Colonic mucosa (tissue), 4 donors: ENCODE results near the gene MTURN. TPM values are rescaled to one million over a fixed set of nuclear protein-coding genes. Genes with fewer than 3 reads are reported as not detected.
A peak's percentile ranks its signal among the peaks of the same experiment; 100 is the strongest.

Experiments used
- DNase-seq: peaks from one replicate; pipeline ENCODE4 v3.0.0-alpha.2; 2020
- H3K27ac ChIP-seq: fragments of 200-600 bp; one replicate; pipeline ENCODE4 v1.8.0; 2021
- H3K27me3 ChIP-seq: fragments of 200-600 bp; one replicate; pipeline ENCODE4 v1.8.0; 2021
- H3K36me3 ChIP-seq: fragments of 200-600 bp; one replicate; pipeline ENCODE4 v1.8.0; 2021
- H3K4me1 ChIP-seq: fragments of 200-600 bp; one replicate; pipeline ENCODE4 v1.8.0; 2021; ENCODE audit warnings: mild to moderate bottlenecking
- H3K4me3 ChIP-seq: fragments of 200-600 bp; one replicate; pipeline ENCODE4 v1.8.0; 2021
- H3K9ac ChIP-seq, 2 donors: one replicate each; pipeline ENCODE4 v1.7.0; 2013; ENCODE audit warnings: control low read depth in 2 of 2, low read depth in 2 of 2, low read length in 2 of 2
- H3K9me3 ChIP-seq: fragments of 200-600 bp; one replicate; pipeline ENCODE4 v1.8.0; 2021
- intact Hi-C: fragments of 100-400 bp; cut with DNase I; formaldehyde crosslinking; loops from one replicate; pipeline ENCODE4 v1.14.1; 2022
- total RNA-seq, 2 donors: library from RNA; stranded (reverse); fragmentation: NEBNext Ultra II Directional in 1 of 2; extraction: Animal tissue kit (Norgen Biotek cat#: 25700) in 1 of 2; gene quantifications; one replicate each; pipeline ENCODE4 v1.2.1, GENCODE V29; 2021
- TF ChIP-seq, protein P1 (sequence below): fragments of 200-600 bp; IDR thresholded peaks from one replicate; pipeline ENCODE4 v1.8.0; 2022; ENCODE audit warnings: antibody characterized with exemption, mild to moderate bottlenecking
- donor health status: healthy.
- donor health status: DM: no; HTN: no; CAD: no.
- donor health status: DM: no; HTN: no; CAD: no.

The MTURN gene
- total RNA-seq, result 10 to 100 TPM in 1 of 2 donors, 1 to 10 TPM in 1; 8.0 to 10.8 TPM

- Histone ChIP-seq H3K27ac (peak within 1 kb of the TSS; percentile 64), H3K27me3 (no peaks in the 10 kb centered on the region), H3K9me3 (no peaks in the 10 kb centered on the region), H3K36me3 (no peaks in the 10 kb centered on the region), H3K4me3 (peak within 1 kb of the TSS; percentile 85), H3K9ac (peak within 1 kb of the TSS; percentile 84 to 91), H3K4me1 (no peaks in the 10 kb centered on the region)
- DNase-seq, result peak; percentile 88
- intact Hi-C loops, result no loop called here
- TF ChIP-seq, protein P1, sequence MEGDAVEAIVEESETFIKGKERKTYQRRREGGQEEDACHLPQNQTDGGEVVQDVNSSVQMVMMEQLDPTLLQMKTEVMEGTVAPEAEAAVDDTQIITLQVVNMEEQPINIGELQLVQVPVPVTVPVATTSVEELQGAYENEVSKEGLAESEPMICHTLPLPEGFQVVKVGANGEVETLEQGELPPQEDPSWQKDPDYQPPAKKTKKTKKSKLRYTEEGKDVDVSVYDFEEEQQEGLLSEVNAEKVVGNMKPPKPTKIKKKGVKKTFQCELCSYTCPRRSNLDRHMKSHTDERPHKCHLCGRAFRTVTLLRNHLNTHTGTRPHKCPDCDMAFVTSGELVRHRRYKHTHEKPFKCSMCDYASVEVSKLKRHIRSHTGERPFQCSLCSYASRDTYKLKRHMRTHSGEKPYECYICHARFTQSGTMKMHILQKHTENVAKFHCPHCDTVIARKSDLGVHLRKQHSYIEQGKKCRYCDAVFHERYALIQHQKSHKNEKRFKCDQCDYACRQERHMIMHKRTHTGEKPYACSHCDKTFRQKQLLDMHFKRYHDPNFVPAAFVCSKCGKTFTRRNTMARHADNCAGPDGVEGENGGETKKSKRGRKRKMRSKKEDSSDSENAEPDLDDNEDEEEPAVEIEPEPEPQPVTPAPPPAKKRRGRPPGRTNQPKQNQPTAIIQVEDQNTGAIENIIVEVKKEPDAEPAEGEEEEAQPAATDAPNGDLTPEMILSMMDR, result no peak
Measured at GRCh38 chr7:30134611-30135300, at the start of gene MTURN. TSS of gene MTURN (plus strand) at chr7:30134986. CDS start at chr7:30135137, 151 bp downstream.

GRCh38 chr7:30086529-30086928 is 48.3 kb upstream of the MTURN start:
- H3K36me3 ChIP-seq, result no peaks in the 10 kb centered on the region

GRCh38 chr7:30087371-30087770 is 47.4 kb upstream of the MTURN start:
- intact Hi-C loops, result no loop called here
- Histone ChIP-seq H3K4me1 (no peaks in the 10 kb centered on the region), H3K4me3 (no peak overlapping the region), H3K9ac (no peak overlapping the region), H3K9me3 (no peaks in the 10 kb centered on the region), H3K36me3 (no peaks in the 10 kb centered on the region), H3K27ac (no peak overlapping the region), H3K27me3 (no peaks in the 10 kb centered on the region)
- no peak for DNase-seq
- TF ChIP-seq, protein P1, result no peak

More at GRCh38 chr7:30086529-30086928, 48.3 kb upstream of the MTURN start:
- TF ChIP-seq, protein P1, result no peak
- intact Hi-C loops, result no loop called here
- H3K9ac ChIP-seq, result no peak overlapping the region
- H3K4me3 ChIP-seq, result no peak overlapping the region
- H3K4me1 ChIP-seq, result no peaks in the 10 kb centered on the region
- no peak for DNase-seq
- no peaks in the 10 kb centered on the region for H3K27me3 ChIP-seq
- no peaks in the 10 kb centered on the region for H3K9me3 ChIP-seq
- H3K27ac ChIP-seq, result no peak overlapping the region

DNA sequence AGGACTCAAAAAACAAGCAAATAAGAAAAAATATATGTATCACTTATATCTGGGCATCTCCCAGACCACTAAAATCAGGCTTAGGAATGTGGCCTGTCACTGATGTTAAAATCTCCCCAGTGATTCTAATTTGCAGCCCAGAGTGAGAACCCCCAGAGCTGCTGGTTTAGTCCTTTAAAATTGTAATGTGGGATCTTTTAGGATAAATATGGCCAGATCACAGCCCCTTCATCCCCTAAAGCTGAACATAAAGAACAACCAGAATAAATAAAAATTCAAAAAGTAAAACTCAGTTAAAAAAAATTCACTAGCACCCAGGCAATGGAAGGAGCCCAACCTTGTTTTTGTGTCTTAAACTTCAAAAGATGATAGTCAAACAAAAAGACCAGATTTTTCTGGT is 46.4 kb upstream of the MTURN start:
- Histone ChIP-seq H3K9ac (no peak overlapping the region), H3K4me1 (no peaks in the 10 kb centered on the region), H3K27me3 (no peaks in the 10 kb centered on the region), H3K27ac (no peak overlapping the region), H3K9me3 (no peaks in the 10 kb centered on the region), H3K4me3 (no peak overlapping the region), H3K36me3 (no peaks in the 10 kb centered on the region)
- DNase-seq, result no peak
- TF ChIP-seq, protein P1, result no peak
- intact Hi-C loops, result no loop called here

- intact Hi-C loops, result no loop called here
- Histone ChIP-seq H3K27me3 (no peaks in the 10 kb centered on the region), H3K4me3 (no peak overlapping the region), H3K36me3 (no peaks in the 10 kb centered on the region), H3K9me3 (no peaks in the 10 kb centered on the region), H3K4me1 (no peaks in the 10 kb centered on the region), H3K27ac (no peak overlapping the region), H3K9ac (no peak overlapping the region)
- TF ChIP-seq, protein P1, result no peak
- no peak for DNase-seq
Measured at GRCh38 chr7:30090111-30090510, 44.7 kb upstream of the MTURN start.
